Endothelial cell of umbilical vein (primary cell): ENCODE results near the gene EDNRB. TPM values are rescaled to one million over a fixed set of nuclear protein-coding genes. Genes with fewer than 3 reads are reported as not detected.

Experiments
- BruUV-seq: library from RNA; stranded (reverse); fragments of 400-500 nt; replicated peaks from 2 replicates; lab custom pipeline; 2021; lab: Mats Ljungman, UMichigan
- CTCF ChIA-PET: fragments of 300-600, 350-600 bp; sonication (Branson Sonifier 250); formaldehyde crosslinking; loops from one replicate; lab custom pipeline; 2021; ENCODE audit warnings: antibody characterized with exemption, inconsistent platforms; lab: Charles Lee
- POLR2A ChIA-PET: fragments of 300-600, 350-600 bp; sonication (Branson Sonifier 250); formaldehyde crosslinking; loops from one replicate; lab custom pipeline; 2021; ENCODE audit warnings: antibody characterized with exemption, inconsistent platforms; lab: Charles Lee
- DNase-seq: peaks from one replicate; pipeline ENCODE4 v3.0.0-alpha.2; 2011; ENCODE audit warnings: low read depth, low spot score
- FAIRE-seq: peaks from 2 replicates; lab custom pipeline; 2011; peaks lifted over from hg19 to GRCh38; lab: Jason Lieb, UNC
- H2AFZ ChIP-seq: 2 replicates; pipeline ENCODE4 v1.6.0; 2012; ENCODE audit warnings: low read depth, low read length, control low read depth, inconsistent platforms
- H3K27ac ChIP-seq: 2 replicates; pipeline ENCODE4 v1.5.1; 2011; ENCODE audit warnings: low read depth, mild to moderate bottlenecking, control low read depth, low read length, moderate library complexity; ENCODE audit not compliant: insufficient read depth
- H3K27me3 ChIP-seq, 2 experiments: 2 replicates each; pipeline versions ENCODE4 v1.6.0 to v1.6.1; 2011; ENCODE audit warnings: low read length in 2 of 2, mixed read lengths in 1 of 2; ENCODE audit not compliant: control insufficient read depth in 2 of 2, insufficient read depth in 2 of 2
- H3K36me3 ChIP-seq, 2 experiments: 2 replicates in 1 of 2; 3 replicates in 1 of 2; pipeline ENCODE4 v1.5.1; 2011; ENCODE audit warnings: low read length in 2 of 2, mild to moderate bottlenecking in 1 of 2, moderate library complexity in 1 of 2; ENCODE audit not compliant: control insufficient read depth in 2 of 2, insufficient read depth in 2 of 2; ENCODE audit errors: extremely low read depth in 1 of 2
- H3K4me1 ChIP-seq: 3 replicates; pipeline ENCODE4 v1.5.1; 2011; ENCODE audit warnings: mild to moderate bottlenecking, low read length; ENCODE audit not compliant: control insufficient read depth, insufficient read depth; ENCODE audit errors: extremely low read depth
- H3K4me2 ChIP-seq: 2 replicates; pipeline ENCODE4 v1.6.1; 2011; ENCODE audit warnings: low read length, control low read depth, mixed read lengths; ENCODE audit not compliant: insufficient read depth
- H3K4me3 ChIP-seq, 3 experiments: fragments of 200-600 bp in 1 of 3; sonication (generic), shearing (Covaris generic) in 1 of 3; replicated peaks in 1 of 3; 2 replicates each; pipeline ENCODE4 v1.5.1; 2011 to 2016; ENCODE audit warnings: control low read depth in 3 of 3, low read length in 3 of 3, mild to moderate bottlenecking in 2 of 3, inconsistent platforms in 1 of 3, low read depth in 1 of 3, moderate library complexity in 1 of 3; ENCODE audit not compliant: insufficient read depth in 1 of 3
- H3K79me2 ChIP-seq: 2 replicates; pipeline ENCODE4 v1.6.0; 2012; ENCODE audit warnings: low read length, inconsistent platforms; ENCODE audit not compliant: control insufficient read depth, insufficient read depth
- H3K9ac ChIP-seq: replicated peaks from 2 replicates; pipeline ENCODE3; 2011; ENCODE audit warnings: low read length, control low read depth; ENCODE audit not compliant: insufficient read depth; ENCODE audit errors: extremely low read depth
- H3K9me1 ChIP-seq: replicated peaks from 3 replicates; pipeline ENCODE4 v1.6.0; 2011; ENCODE audit warnings: mild to moderate bottlenecking, low read length; ENCODE audit not compliant: control insufficient read depth, insufficient read depth; ENCODE audit errors: extremely low read depth
- H3K9me3 ChIP-seq: replicated peaks from 2 replicates; pipeline ENCODE4 v1.5.1; 2012; ENCODE audit warnings: low read length, inconsistent platforms; ENCODE audit not compliant: control insufficient read depth, insufficient read depth
- H4K20me1 ChIP-seq: replicated peaks from 2 replicates; pipeline ENCODE3; 2011; ENCODE audit warnings: mild to moderate bottlenecking, low read length; ENCODE audit not compliant: control insufficient read depth, insufficient read depth; ENCODE audit errors: extremely low read depth
- EZH2 ChIP-seq: IDR thresholded peaks from 2 replicates; pipeline ENCODE4 v1.6.1; 2012; ENCODE audit warnings: borderline replicate concordance, low read depth, mild to moderate bottlenecking, moderate library complexity, low read length, inconsistent platforms; ENCODE audit not compliant: severe bottlenecking
- FOS ChIP-seq: IDR thresholded peaks from 2 replicates; pipeline ENCODE4 v1.6.1; 2011; ENCODE audit warnings: mild to moderate bottlenecking, low read length, moderate library complexity, borderline replicate concordance; ENCODE audit not compliant: insufficient read depth
- GATA2 ChIP-seq: IDR thresholded peaks from 2 replicates; pipeline ENCODE4 v1.7.0; 2011; ENCODE audit warnings: low read depth, mild to moderate bottlenecking, moderate library complexity, mixed read lengths, low read length; ENCODE audit not compliant: insufficient read length, insufficient read depth
- JUN ChIP-seq: IDR thresholded peaks from 2 replicates; pipeline ENCODE4 v1.6.1; 2011; ENCODE audit warnings: borderline replicate concordance, low read depth; ENCODE audit not compliant: insufficient read length, insufficient read depth
- MYC ChIP-seq: IDR thresholded peaks from one replicate; pipeline ENCODE4 v1.6.1; 2011; ENCODE audit warnings: mild to moderate bottlenecking, low read depth, low read length
- POLR2A ChIP-seq: IDR thresholded peaks from 2 replicates; pipeline ENCODE4 v1.6.1; 2012; ENCODE audit warnings: low read depth, mild to moderate bottlenecking, control low read depth, low read length
- POLR2AphosphoS5 ChIP-seq: IDR thresholded peaks from 2 replicates; pipeline ENCODE4 v1.6.1; 2012; ENCODE audit warnings: low read depth, mild to moderate bottlenecking, control low read depth, low read length, moderate library complexity; ENCODE audit not compliant: insufficient read depth
- dilution Hi-C: fragments of 300-500 bp; cut with MboI; formaldehyde crosslinking; loops from one replicate; pipeline ENCODE4 v1.15.0; 2019; ENCODE audit warnings: low sequenced_read_pairs; ENCODE audit not compliant: extremely low pct_ligation_motif_present
- intact Hi-C: fragments of 100-400 bp; cut with micrococcal nuclease; formaldehyde crosslinking; loops from one replicate; pipeline ENCODE4 v1.10.0; 2022
- polyA plus RNA-seq, 4 experiments: library from polyadenylated mRNA; depleted of rRNA in 3 of 4; stranded (reverse) in 3 of 4; unstranded in 1 of 4; fragments of >200 nt; gene quantifications; 2 replicates each; pipeline versions ENCODE4 v1.2.1 to v1.2.3, GENCODE V29; 2011 to 2012; ENCODE audit warnings: missing spikeins in 1 of 4
- total RNA-seq: library from RNA; stranded (reverse); gene quantifications from 2 replicates; pipeline ENCODE4 v1.2.3, GENCODE V29; 2021
- TF ChIP-seq, protein P1 (sequence below), 2 donors: IDR thresholded peaks; 1 replicate in 1 of 2; 2 replicates in 1 of 2; pipeline ENCODE4 v1.5.1; 2011; ENCODE audit warnings: low read length in 2 of 2, mild to moderate bottlenecking in 2 of 2, moderate library complexity in 2 of 2, control low read depth in 1 of 2, inconsistent platforms in 1 of 2, low read depth in 1 of 2; ENCODE audit not compliant: insufficient read depth in 1 of 2; ENCODE audit errors: extremely low read depth in 1 of 2
- TF ChIP-seq, protein P2 (sequence below): IDR thresholded peaks from 2 replicates; pipeline ENCODE4 v1.6.1; 2011; ENCODE audit not compliant: insufficient read depth, insufficient read length

EDNRB gene
- total and polyA plus RNA-seq, 2 donors (not counting 3 experiments of a cell fraction or from before 2014, with no cell fraction given), result 1.3 to 2.3 TPM

DNA sequence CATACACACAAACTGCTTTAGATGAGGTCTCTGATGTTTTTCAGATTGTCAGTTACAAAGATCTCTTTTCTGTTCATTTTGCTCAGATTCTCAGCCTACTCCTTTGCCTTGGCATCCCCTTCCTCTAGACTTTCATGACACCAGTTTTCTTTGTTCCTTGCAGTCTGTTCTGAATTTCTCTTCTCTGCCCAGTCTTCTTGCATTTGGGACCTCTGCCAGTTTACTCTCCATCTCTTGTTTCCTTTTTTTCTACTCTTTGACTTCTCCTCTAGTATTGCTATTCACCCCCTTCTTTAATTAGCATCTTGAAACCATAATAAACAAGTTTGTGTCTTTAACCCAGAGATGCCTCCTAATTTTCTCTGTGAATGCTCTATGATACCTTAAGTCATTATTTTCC, 26.1 kb downstream of the EDNRB start:
- no peaks in the 10 kb centered on the region for H3K79me2 ChIP-seq
- intact Hi-C loops (no loop called here), dilution Hi-C loops (no loop called here)
- no TSS peak for BruUV-seq
- no peak overlapping the region for H3K4me2 ChIP-seq
- H3K4me1 ChIP-seq, result peaks cover 16% of the 10 kb centered on the region
- no peak overlapping the region for H3K27ac ChIP-seq
- H4K20me1 ChIP-seq, result no peaks in the 10 kb centered on the region
- H3K9ac ChIP-seq, result no peak overlapping the region
- H3K36me3 ChIP-seq, result no peaks in the 10 kb centered on the region
- DNase-seq (no peak), FAIRE-seq (no peak)
- H3K4me3 ChIP-seq, result no peak overlapping the region
- no peaks in the 10 kb centered on the region for H3K27me3 ChIP-seq
- TF ChIP-seq EZH2 (no peak), JUN (no peak), GATA2 (no peak), MYC (no peak), FOS (no peak), POLR2AphosphoS5 (no peak), POLR2A (no peak)
- TF ChIP-seq, protein P1, sequence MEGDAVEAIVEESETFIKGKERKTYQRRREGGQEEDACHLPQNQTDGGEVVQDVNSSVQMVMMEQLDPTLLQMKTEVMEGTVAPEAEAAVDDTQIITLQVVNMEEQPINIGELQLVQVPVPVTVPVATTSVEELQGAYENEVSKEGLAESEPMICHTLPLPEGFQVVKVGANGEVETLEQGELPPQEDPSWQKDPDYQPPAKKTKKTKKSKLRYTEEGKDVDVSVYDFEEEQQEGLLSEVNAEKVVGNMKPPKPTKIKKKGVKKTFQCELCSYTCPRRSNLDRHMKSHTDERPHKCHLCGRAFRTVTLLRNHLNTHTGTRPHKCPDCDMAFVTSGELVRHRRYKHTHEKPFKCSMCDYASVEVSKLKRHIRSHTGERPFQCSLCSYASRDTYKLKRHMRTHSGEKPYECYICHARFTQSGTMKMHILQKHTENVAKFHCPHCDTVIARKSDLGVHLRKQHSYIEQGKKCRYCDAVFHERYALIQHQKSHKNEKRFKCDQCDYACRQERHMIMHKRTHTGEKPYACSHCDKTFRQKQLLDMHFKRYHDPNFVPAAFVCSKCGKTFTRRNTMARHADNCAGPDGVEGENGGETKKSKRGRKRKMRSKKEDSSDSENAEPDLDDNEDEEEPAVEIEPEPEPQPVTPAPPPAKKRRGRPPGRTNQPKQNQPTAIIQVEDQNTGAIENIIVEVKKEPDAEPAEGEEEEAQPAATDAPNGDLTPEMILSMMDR (IDR thresholded peaks at IDR 0.05; ENCODE audit: extremely low read depth in 1 of 2, insufficient read depth in 1 of 2, low read depth in 1 of 2, low read length in 2 of 2), result no peak
- TF ChIP-seq, protein P2, sequence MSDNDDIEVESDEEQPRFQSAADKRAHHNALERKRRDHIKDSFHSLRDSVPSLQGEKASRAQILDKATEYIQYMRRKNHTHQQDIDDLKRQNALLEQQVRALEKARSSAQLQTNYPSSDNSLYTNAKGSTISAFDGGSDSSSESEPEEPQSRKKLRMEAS, result no peak
- CTCF ChIA-PET, result no interaction called here
- H2AFZ ChIP-seq, result no peak overlapping the region
- H3K9me3 ChIP-seq, result no peaks in the 10 kb centered on the region
- POLR2A ChIA-PET, result no interaction called here
- H3K9me1 ChIP-seq, result no peaks in the 10 kb centered on the region
